ENCODE measurements around the gene MRPL34.

MRPL34 gene

DNA sequence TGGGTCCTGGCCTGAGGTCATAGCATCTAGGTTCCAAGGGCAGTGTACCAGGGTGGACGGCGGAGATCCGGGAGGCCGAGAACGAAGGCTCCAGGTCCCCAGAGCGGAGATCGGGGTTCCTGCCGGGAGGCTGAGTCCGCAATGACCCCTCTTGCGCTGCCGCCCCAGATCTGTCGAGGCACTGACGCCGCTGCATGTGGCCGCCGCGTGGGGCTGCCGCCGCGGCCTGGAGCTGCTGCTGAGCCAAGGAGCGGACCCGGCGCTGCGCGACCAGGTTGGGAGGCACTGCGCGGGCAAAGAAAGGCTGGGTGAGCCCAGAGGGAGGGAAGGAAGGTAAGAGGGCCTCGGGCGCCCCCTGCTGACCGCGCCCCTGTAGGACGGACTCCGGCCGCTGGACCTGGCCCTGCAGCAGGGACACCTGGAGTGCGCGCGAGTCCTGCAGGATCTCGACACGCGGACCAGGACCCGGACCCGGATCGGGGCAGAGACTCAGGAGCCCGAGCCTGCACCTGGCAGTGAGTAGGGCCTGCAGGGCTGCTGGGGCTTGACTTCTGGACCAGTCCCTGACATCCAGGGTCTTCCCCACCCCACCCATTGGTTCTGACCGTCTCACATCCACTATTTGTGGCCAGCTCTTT lies 23.1 kb upstream of the MRPL34 start:
- peak overlapping the region; percentile 85 for H3K9ac ChIP-seq (ENCODE audit: low read length)
- peaks cover 50% of the 10 kb centered on the region for H3K36me3 ChIP-seq (ENCODE audit: insufficient read depth, low read length)

DNA sequence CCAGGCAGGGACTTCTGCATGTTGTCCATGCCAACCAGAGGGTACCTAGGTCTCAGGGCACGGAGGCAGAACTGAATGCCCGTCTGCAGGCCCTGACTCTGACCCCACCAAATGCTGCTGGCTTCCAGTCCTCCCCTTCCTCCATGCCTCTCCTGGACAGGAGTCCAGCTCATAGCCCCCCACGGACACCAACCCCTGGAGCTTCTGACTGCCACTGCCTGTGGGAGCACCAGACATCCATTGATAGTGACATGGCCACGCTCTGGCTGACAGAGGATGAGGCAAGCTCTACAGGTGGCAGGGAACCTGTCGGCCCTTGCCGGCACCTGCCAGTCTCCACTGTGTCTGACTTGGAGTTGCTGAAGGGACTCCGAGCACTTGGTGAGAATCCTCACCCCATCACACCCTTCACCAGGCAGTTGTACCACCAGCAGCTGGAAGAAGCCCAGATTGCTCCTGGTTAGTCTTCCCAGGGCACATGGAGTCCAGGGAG lies 22.1 kb upstream of the MRPL34 start:
- Histone ChIP-seq H3F3A (ENCODE audit: insufficient read depth, low read length) (peaks cover 5% of the 10 kb centered on the region; the same call in 1 of the 2 replicates), H3K4me1 (ENCODE audit: insufficient read depth, low read length, severe bottlenecking) (peaks cover 16% of the 10 kb centered on the region), H3K27me3 (ENCODE audit: insufficient read depth, low read length) (no peaks in the 10 kb centered on the region), H3K9me3 (ENCODE audit: low read length) (no peaks in the 10 kb centered on the region), H3K9me2 (ENCODE audit: low read depth, low read length) (no peaks in the 10 kb centered on the region), H3K4me2 (ENCODE audit: low read length) (no peak overlapping the region), H3K27ac (ENCODE audit: low read depth, low read length, poor library complexity, severe bottlenecking) (no peak overlapping the region), H3K79me2 (ENCODE audit: insufficient read depth, low read length) (no peaks in the 10 kb centered on the region), H2AFZ (ENCODE audit: low read length) (no peak overlapping the region), H3K4me3 (ENCODE audit: low read depth, low read length, poor library complexity, severe bottlenecking) (no peak overlapping the region), H3K9ac (ENCODE audit: low read length) (no peak overlapping the region), H3K36me3 (ENCODE audit: insufficient read depth, low read length) (peaks cover 47% of the 10 kb centered on the region), H4K20me1 (ENCODE audit: insufficient read depth, low read length) (no peaks in the 10 kb centered on the region)
- TF ChIP-seq, protein P1, sequence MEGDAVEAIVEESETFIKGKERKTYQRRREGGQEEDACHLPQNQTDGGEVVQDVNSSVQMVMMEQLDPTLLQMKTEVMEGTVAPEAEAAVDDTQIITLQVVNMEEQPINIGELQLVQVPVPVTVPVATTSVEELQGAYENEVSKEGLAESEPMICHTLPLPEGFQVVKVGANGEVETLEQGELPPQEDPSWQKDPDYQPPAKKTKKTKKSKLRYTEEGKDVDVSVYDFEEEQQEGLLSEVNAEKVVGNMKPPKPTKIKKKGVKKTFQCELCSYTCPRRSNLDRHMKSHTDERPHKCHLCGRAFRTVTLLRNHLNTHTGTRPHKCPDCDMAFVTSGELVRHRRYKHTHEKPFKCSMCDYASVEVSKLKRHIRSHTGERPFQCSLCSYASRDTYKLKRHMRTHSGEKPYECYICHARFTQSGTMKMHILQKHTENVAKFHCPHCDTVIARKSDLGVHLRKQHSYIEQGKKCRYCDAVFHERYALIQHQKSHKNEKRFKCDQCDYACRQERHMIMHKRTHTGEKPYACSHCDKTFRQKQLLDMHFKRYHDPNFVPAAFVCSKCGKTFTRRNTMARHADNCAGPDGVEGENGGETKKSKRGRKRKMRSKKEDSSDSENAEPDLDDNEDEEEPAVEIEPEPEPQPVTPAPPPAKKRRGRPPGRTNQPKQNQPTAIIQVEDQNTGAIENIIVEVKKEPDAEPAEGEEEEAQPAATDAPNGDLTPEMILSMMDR (IDR thresholded peaks at IDR 0.05; ENCODE audit: low read length), result no peak
- TF ChIP-seq EZH2 (IDR thresholded peaks at IDR 0.05; ENCODE audit: borderline replicate concordance, low read length), result no peak

More for the DNA sequence above, 23.1 kb upstream of the MRPL34 start:
- H3F3A ChIP-seq (ENCODE audit: insufficient read depth, low read length), result peaks cover 5% of the 10 kb centered on the region; the same call in 1 of the 2 replicates
- H3K9me3 ChIP-seq (ENCODE audit: low read length), result no peaks in the 10 kb centered on the region
- peak overlapping the region; percentile 77 for H3K4me2 ChIP-seq (ENCODE audit: low read length)
- peak overlapping the region; percentile 75 for H3K4me3 ChIP-seq (ENCODE audit: low read depth, low read length, poor library complexity, severe bottlenecking)
- no peak for TF ChIP-seq EZH2 (IDR thresholded peaks at IDR 0.05; ENCODE audit: borderline replicate concordance, low read length)
- TF ChIP-seq, protein P1 (IDR thresholded peaks at IDR 0.05; ENCODE audit: low read length), result peak; percentile 81
- no peaks in the 10 kb centered on the region for H4K20me1 ChIP-seq (ENCODE audit: insufficient read depth, low read length)
- no peak overlapping the region for H2AFZ ChIP-seq (ENCODE audit: low read length)
- peak overlapping the region; percentile 59 for H3K27ac ChIP-seq (ENCODE audit: low read depth, low read length, poor library complexity, severe bottlenecking)
- peaks cover 16% of the 10 kb centered on the region for H3K4me1 ChIP-seq (ENCODE audit: insufficient read depth, low read length, severe bottlenecking)
- no peaks in the 10 kb centered on the region for H3K9me2 ChIP-seq (ENCODE audit: low read depth, low read length)
- no peaks in the 10 kb centered on the region for H3K27me3 ChIP-seq (ENCODE audit: insufficient read depth, low read length)
- H3K79me2 ChIP-seq (ENCODE audit: insufficient read depth, low read length), result no peaks in the 10 kb centered on the region

DNA sequence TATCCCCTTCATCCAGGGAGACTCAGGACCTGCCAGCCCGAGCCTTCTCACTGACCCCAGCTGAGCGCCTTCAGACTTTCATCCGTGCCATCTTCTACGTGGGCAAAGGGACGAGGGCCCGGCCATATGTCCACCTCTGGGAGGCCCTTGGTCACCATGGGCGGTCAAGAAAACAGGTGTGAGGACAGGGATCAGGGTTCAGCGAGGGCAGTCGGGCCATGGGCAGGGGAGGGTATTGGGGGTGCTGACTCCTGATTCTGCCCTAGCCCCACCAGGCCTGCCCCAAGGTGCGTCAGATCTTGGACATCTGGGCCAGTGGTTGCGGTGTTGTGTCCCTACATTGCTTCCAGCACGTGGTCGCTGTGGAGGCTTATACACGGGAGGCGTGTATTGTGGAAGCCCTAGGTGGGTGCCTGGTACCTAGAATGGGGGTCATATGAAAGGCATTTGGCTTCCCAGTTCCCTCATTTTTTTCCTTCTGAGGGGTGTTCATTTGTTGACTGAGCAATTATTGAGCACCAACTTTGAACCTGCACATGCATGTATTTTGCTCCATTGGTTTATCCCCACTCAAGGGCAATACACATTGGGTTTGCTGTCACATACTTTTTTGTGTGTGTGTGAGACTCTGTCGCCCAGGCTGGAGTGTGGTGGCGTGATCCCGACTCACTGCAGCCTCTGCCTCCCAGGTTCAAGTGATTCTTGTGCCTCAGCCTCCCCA lies 20.1 kb upstream of the MRPL34 start:
- peaks cover 43% of the 10 kb centered on the region for H3K36me3 ChIP-seq (ENCODE audit: insufficient read depth, low read length)
- peaks cover 3% of the 10 kb centered on the region; the same call in 1 of the 2 replicates for H3F3A ChIP-seq (ENCODE audit: insufficient read depth, low read length)
- no peaks in the 10 kb centered on the region for H3K9me3 ChIP-seq (ENCODE audit: low read length)
- TF ChIP-seq, protein P1 (IDR thresholded peaks at IDR 0.05; ENCODE audit: low read length), result no peak
- TF ChIP-seq EZH2 (IDR thresholded peaks at IDR 0.05; ENCODE audit: borderline replicate concordance, low read length), result no peak
- H3K27me3 ChIP-seq (ENCODE audit: insufficient read depth, low read length), result no peaks in the 10 kb centered on the region
- no peaks in the 10 kb centered on the region for H3K79me2 ChIP-seq (ENCODE audit: insufficient read depth, low read length)
- no peaks in the 10 kb centered on the region for H3K9me2 ChIP-seq (ENCODE audit: low read depth, low read length)
- no peak overlapping the region for H3K4me2 ChIP-seq (ENCODE audit: low read length)
- H2AFZ ChIP-seq (ENCODE audit: low read length), result no peak overlapping the region
- H3K4me1 ChIP-seq (ENCODE audit: insufficient read depth, low read length, severe bottlenecking), result peaks cover 16% of the 10 kb centered on the region
- H4K20me1 ChIP-seq (ENCODE audit: insufficient read depth, low read length), result no peaks in the 10 kb centered on the region
- H3K27ac ChIP-seq (ENCODE audit: low read depth, low read length, poor library complexity, severe bottlenecking), result no peak overlapping the region
- H3K4me3 ChIP-seq (ENCODE audit: low read depth, low read length, poor library complexity, severe bottlenecking), result no peak overlapping the region
- H3K9ac ChIP-seq (ENCODE audit: low read length), result no peak overlapping the region

Data from OCI-LY1 (cell line).